Skeletal muscle cell (primary cell): ENCODE data around the gene MARCOL.
"Not testable (repeated sequence)": the region's sequence is repeated elsewhere in the genome, so short reads cannot be mapped to it uniquely, and the experiment has no call there.

ENCODE experiments used
- DNase-seq: peaks from one replicate; pipeline ENCODE4 v3.0.0-alpha.2; 2010; ENCODE audit warnings: low read depth
- H3K4me3 ChIP-seq: 2 replicates; pipeline ENCODE4 v1.5.1; 2011; ENCODE audit warnings: low read depth, mild to moderate bottlenecking, control low read depth, low read length, moderate library complexity

MARCOL gene

DNA sequence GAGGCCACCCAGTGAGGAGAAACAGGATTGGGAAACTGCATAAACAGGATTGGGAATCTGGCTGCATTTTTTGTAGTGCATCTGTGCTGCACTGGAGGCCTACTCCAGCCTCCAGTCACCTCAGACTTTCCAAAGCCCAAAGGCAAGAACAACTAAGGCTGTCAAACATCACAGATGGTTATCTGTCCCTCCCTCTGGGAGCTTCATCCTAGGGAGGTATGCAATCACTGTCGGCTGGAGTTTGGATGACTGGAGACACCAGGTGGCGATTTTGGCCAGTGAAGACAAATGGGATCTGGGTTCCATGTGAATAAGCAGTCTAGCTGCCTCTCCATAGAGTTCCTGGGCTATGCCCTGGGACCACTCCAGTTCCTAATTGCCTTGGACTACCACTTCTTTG, 21.0 kb downstream of the MARCOL start:
- no peak overlapping the region for H3K4me3 ChIP-seq
- DNase-seq: no peak

DNA sequence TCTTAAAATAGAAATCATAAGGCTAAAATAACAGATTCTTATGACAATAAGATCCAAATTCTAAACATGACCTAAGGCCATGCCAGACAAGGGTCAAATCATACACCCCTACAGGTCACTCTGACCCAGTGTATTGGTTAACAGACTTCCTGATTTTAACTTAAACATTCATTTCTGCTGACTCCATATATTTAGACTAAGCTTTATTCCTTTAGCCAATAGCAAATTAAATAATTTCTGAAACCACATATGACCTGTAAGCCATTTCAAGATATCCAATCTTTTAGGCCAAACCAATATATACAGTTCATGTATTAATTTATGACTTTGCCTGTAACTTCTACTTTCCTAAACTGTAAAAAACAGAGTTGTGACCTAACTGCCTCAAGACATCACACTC, 22.9 kb downstream of the MARCOL start:
- DNase-seq: no peak
- no peak overlapping the region for H3K4me3 ChIP-seq

DNA sequence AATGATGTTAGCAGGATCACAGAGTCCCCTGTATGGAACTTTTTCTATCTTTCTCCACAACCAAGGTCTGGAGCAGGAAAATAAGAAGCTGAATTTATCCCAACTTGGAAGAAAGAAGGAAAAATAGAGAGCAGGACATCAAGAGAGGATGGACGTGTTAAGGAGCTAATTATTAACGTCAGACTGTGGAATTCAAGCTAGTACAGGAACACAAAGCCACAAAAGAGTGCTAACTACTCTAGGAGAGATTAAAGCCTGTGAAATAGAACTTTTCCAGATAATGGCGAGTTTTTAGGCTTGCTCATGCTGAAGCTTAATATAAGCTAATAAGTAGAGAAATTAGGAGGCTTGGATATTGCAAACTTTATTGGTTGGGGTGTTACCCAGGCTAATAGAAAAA, 29.6 kb downstream of the MARCOL start:
- H3K4me3 ChIP-seq: no peak overlapping the region
- no peak for DNase-seq

DNA sequence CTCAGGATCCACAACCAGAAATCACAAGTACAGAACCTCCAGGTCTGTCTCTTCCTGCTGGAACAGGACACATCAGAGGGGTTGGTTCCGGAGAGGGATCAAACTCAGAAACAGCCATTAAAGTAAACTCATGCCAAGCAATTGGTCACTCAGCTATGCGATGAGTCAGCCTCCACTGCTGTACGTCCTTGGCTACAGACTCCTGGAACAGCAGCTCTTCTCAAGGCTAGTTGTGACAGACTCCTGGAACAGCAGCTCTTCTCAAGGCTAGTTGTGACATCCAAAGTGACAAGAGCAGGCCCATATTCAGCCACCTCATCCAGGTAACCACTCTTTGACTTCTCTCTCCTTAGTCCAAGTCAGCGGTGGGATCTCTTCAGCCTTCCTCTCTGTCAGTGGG, 30.2 kb downstream of the MARCOL start, which contains the start of gene SPINK13:
SPINK13 (plus strand) TSS at position 229 of the 400 bp plus-strand sequence. CDS start 1,279 bp downstream, outside the sequence.
- H3K4me3 ChIP-seq: no peak within 1 kb of the TSS
- peak; percentile 17 for DNase-seq

DNA sequence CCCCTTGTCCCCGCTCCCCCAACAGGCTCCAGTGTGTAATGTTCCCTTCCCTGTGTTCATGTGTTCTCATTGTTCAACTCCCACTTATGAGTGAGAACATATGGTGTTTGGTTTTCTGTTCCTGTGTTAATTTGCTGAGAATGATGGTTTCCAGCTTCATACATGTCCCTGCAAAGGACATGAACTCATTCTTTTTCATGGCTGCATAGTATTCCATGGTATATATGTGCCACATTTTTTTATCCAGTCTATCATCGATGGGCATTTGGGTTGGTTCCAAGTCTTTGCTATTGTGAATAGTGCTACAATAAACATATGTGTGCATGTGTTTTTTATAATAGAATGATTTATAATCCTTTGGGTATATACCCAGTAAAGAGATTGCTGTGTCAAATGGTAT, 36.8 kb downstream of the MARCOL start:
- DNase-seq, H3K4me3 ChIP-seq: not testable (repeated sequence)

DNA sequence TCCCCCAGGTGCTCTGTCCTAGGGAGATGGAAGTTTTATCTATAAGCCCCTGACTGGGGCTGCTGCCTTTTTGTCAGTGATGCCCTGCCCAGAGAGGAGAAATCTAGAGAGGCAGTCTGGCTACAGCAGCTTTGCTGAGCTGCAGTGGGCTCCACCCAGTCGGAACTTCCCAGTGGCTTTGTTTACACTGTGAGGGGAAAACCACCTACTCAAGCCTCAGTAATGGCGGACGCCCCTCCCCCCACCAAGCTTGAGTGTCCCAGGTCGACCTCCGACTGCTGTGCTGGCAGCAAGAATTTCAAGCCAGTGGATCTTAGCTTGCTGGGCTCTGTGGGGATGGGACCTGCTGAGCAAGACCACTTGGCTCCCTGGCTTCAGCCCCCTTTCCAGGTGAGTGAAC, 42.6 kb downstream of the MARCOL start:
- not testable (repeated sequence) for DNase-seq, H3K4me3 ChIP-seq

DNA sequence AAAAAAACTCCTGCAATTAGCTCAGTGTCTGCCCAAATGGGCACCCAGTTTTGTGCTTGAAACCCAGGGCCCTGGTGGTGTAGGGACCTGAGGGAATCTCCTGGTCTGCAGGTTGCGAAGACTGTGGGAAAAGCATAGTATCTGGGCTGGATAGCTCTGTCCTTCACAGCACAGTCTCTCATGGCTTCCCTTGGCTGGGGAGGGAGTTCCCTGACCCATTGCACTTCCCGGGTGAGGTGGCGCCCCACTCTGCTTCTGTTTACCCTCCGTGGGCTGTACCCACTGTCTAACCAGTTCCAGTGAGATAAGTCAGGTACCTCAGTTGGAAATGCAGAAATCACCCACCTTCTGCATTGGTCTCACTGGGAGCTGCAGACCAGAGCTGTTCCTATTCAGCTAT, 43.0 kb downstream of the MARCOL start:
- DNase-seq, H3K4me3 ChIP-seq: not testable (repeated sequence)

DNA sequence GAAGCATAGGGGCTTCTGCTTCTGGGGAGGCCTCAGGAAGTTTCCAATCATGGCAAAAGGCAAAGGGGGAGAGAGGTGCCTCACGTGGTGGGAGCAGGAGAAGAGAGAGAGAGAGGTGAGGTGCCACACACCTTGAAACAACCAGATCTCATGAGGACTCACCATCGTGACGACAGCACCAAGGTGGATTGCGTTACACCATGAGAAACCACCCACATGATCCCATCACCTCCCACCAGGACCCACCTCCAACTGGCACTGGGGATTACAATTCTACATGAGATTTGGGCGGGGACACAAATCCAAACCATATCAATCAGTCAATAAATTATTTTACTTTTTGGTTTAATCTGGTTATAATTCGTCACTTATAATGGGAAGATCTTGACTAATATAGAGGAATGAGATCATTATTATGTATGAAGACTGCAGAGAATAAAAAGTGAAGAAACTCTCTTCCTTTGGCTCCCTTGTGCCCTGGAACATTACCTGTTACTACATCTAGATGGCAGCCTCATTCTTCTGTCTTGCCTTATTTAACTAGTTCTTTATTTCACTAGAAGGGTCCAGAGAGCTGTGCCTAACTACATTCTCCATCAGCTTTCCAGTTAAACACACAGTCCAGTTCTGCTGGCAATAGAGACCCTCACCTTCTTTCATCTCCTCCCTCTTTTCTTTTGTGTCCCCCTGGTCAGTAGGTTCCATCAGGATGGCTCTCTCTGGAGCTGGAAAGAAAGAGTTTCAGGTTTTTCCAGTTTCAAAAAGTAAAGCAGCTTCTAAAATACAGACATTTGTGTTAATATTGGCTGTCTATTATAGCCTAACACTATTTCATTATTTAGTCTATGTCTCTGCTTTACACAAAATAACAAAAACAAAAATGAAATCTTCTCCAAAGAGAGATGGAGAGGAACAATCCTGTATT, 52.2 kb downstream of the MARCOL start:
- DNase-seq: no peak
- no peak overlapping the region for H3K4me3 ChIP-seq
